MM.1S (cell line): ENCODE measurements around the gene ELL.

Experiments
- DNase-seq: peaks from one replicate; pipeline ENCODE4 v3.0.0-alpha.2; 2015
- H2AFZ ChIP-seq: fragments of 300-600 bp; sonication (generic); 2 replicates; pipeline ENCODE4 v1.6.0; 2016; ENCODE audit warnings: antibody characterized with exemption, low read length
- H3F3A ChIP-seq: fragments of 300-600 bp; sonication (generic); 2 replicates; pipeline ENCODE4 v1.6.1; 2016; ENCODE audit warnings: mild to moderate bottlenecking, antibody characterized with exemption, low read length, moderate library complexity, mixed read lengths; ENCODE audit not compliant: insufficient read depth
- H3K27ac ChIP-seq: fragments of 300-600 bp; sonication (generic); 2 replicates; pipeline ENCODE4 v1.5.1; 2016; ENCODE audit warnings: mild to moderate bottlenecking, low read length
- H3K27me3 ChIP-seq: fragments of 300-600 bp; sonication (generic); replicated peaks from 2 replicates; pipeline ENCODE4 v1.6.0; 2016; ENCODE audit warnings: low read length; ENCODE audit not compliant: insufficient read depth
- H3K36me3 ChIP-seq: fragments of 300-600 bp; sonication (generic); replicated peaks from 2 replicates; pipeline ENCODE4 v1.6.1; 2016; ENCODE audit warnings: mild to moderate bottlenecking, low read length, mixed read lengths; ENCODE audit not compliant: insufficient read depth
- H3K4me1 ChIP-seq: fragments of 300-600 bp; sonication (generic); 2 replicates; pipeline ENCODE4 v1.6.1; 2016; ENCODE audit warnings: low read length, mixed read lengths
- H3K4me2 ChIP-seq: fragments of 300-600 bp; sonication (generic); 2 replicates; pipeline ENCODE4 v1.6.0; 2016; ENCODE audit warnings: low read depth, low read length
- H3K4me3 ChIP-seq: fragments of 300-600 bp; sonication (generic); 2 replicates; pipeline ENCODE4 v1.5.1; 2016; ENCODE audit warnings: low read length, mixed read lengths
- H3K79me2 ChIP-seq: fragments of 300-600 bp; sonication (generic); 2 replicates; pipeline ENCODE4 v1.6.1; 2016; ENCODE audit warnings: mixed run types, low read length, mixed read lengths
- H3K9ac ChIP-seq: fragments of 300-600 bp; sonication (generic); 2 replicates; pipeline ENCODE4 v1.6.1; 2016; ENCODE audit warnings: low read length, mixed read lengths
- H3K9me2 ChIP-seq: fragments of 300-600 bp; sonication (generic); replicated peaks from 2 replicates; pipeline ENCODE4 v1.6.1; 2016; ENCODE audit warnings: mild to moderate bottlenecking, low read length, mixed read lengths; ENCODE audit not compliant: insufficient read depth
- H3K9me3 ChIP-seq: fragments of 300-600 bp; sonication (generic); replicated peaks from 2 replicates; pipeline ENCODE4 v1.6.1; 2016; ENCODE audit warnings: mild to moderate bottlenecking, low read length, mixed read lengths; ENCODE audit not compliant: insufficient read depth
- H4K20me1 ChIP-seq: fragments of 300-600 bp; sonication (generic); 2 replicates; pipeline ENCODE4 v1.6.1; 2016; ENCODE audit warnings: mild to moderate bottlenecking, low read length, moderate library complexity, mixed read lengths; ENCODE audit not compliant: insufficient read depth
- CTCF ChIP-seq: fragments of 300-600 bp; sonication (generic); IDR thresholded peaks from 2 replicates; pipeline ENCODE4 v1.5.1; 2016; ENCODE audit warnings: antibody characterized with exemption, low read length, mixed read lengths
- EZH2 ChIP-seq: fragments of 300-600 bp; sonication (generic); optimal IDR thresholded peaks from 2 replicates; pipeline ENCODE3; 2017; ENCODE audit warnings: low read depth, mild to moderate bottlenecking, antibody characterized with exemption, low read length, mixed read lengths
- EZH2phosphoT487 ChIP-seq: fragments of 300-600 bp; sonication (generic); IDR thresholded peaks from 2 replicates; pipeline ENCODE4 v1.6.1; 2018; ENCODE audit warnings: antibody characterized with exemption, low read length

Gene ELL

GRCh38 chr19:18416778-18417249 is 105.1 kb downstream of the ELL start:
- peak overlapping the region; percentile 95 for H3K4me2 ChIP-seq
- peak overlapping the region; percentile 21; the same call in 1 of the 2 replicates for H3K9ac ChIP-seq
- no peaks in the 10 kb centered on the region for H3K79me2 ChIP-seq
- no peaks in the 10 kb centered on the region for H3K9me3 ChIP-seq
- no peak for TF ChIP-seq EZH2phosphoT487
- no peak for TF ChIP-seq EZH2
- no peak for TF ChIP-seq CTCF
- no peak for DNase-seq
- peak overlapping the region; percentile 47 for H3K4me3 ChIP-seq
- no peaks in the 10 kb centered on the region for H4K20me1 ChIP-seq
- no peak overlapping the region for H3K27ac ChIP-seq
- peaks cover 6% of the 10 kb centered on the region for H3K4me1 ChIP-seq
- no peaks in the 10 kb centered on the region for H3K9me2 ChIP-seq
- H3F3A ChIP-seq = peaks cover 10% of the 10 kb centered on the region
- H2AFZ ChIP-seq = peak overlapping the region; percentile 67
- H3K27me3 ChIP-seq = peaks cover 62% of the 10 kb centered on the region
- no peaks in the 10 kb centered on the region for H3K36me3 ChIP-seq

GRCh38 chr19:18415178-18415867 is 106.5 kb downstream of the ELL start:
- H3K9ac ChIP-seq = no peak overlapping the region
- no peaks in the 10 kb centered on the region for H3K9me3 ChIP-seq
- no peak overlapping the region for H2AFZ ChIP-seq
- H3F3A ChIP-seq = peaks cover 10% of the 10 kb centered on the region
- DNase-seq = no peak
- no peaks in the 10 kb centered on the region for H3K36me3 ChIP-seq
- no peaks in the 10 kb centered on the region for H3K79me2 ChIP-seq
- H3K4me1 ChIP-seq = peaks cover 6% of the 10 kb centered on the region
- H3K4me2 ChIP-seq = no peak overlapping the region
- H3K4me3 ChIP-seq = no peak overlapping the region
- H3K9me2 ChIP-seq = no peaks in the 10 kb centered on the region
- peaks cover 73% of the 10 kb centered on the region for H3K27me3 ChIP-seq
- TF ChIP-seq EZH2 (no peak), EZH2phosphoT487 (no peak), CTCF (no peak)
- H4K20me1 ChIP-seq = no peaks in the 10 kb centered on the region
- no peak overlapping the region for H3K27ac ChIP-seq

GRCh38 chr19:18414504-18415177 is 107.2 kb downstream of the ELL start:
- no peak overlapping the region for H3K4me2 ChIP-seq
- no peak overlapping the region for H3K4me3 ChIP-seq
- H2AFZ ChIP-seq = no peak overlapping the region
- no peak overlapping the region for H3K27ac ChIP-seq
- peaks cover 6% of the 10 kb centered on the region for H3K4me1 ChIP-seq
- H3K27me3 ChIP-seq = peaks cover 73% of the 10 kb centered on the region
- no peaks in the 10 kb centered on the region for H3K36me3 ChIP-seq
- peaks cover 10% of the 10 kb centered on the region for H3F3A ChIP-seq
- H4K20me1 ChIP-seq = no peaks in the 10 kb centered on the region
- no peak overlapping the region for H3K9ac ChIP-seq
- H3K9me2 ChIP-seq = no peaks in the 10 kb centered on the region
- TF ChIP-seq EZH2phosphoT487 = no peak
- TF ChIP-seq CTCF = no peak
- TF ChIP-seq EZH2 = no peak
- DNase-seq = no peak
- H3K9me3 ChIP-seq = no peaks in the 10 kb centered on the region
- no peaks in the 10 kb centered on the region for H3K79me2 ChIP-seq
